Sigmoid colon (tissue), 3 donors: ENCODE measurements around the gene NEBL.

Experiments used
- POLR2A ChIP-seq, 2 donors: fragments of 450-650 bp; IDR thresholded peaks; one replicate each; pipeline ENCODE4 v1.6.1; 2016; ENCODE audit warnings: antibody characterized with exemption in 2 of 2, mild to moderate bottlenecking in 2 of 2, moderate library complexity in 2 of 2
- TF ChIP-seq, protein P1 (sequence below), 4 experiments: fragments of 450-650 bp in 3 of 4; fragments of 200-600 bp in 1 of 4; IDR thresholded peaks; one replicate each; pipeline ENCODE4 v1.5.1; 2016 to 2019; ENCODE audit warnings: antibody characterized with exemption in 4 of 4, mild to moderate bottlenecking in 3 of 4, moderate library complexity in 2 of 4

DNA sequence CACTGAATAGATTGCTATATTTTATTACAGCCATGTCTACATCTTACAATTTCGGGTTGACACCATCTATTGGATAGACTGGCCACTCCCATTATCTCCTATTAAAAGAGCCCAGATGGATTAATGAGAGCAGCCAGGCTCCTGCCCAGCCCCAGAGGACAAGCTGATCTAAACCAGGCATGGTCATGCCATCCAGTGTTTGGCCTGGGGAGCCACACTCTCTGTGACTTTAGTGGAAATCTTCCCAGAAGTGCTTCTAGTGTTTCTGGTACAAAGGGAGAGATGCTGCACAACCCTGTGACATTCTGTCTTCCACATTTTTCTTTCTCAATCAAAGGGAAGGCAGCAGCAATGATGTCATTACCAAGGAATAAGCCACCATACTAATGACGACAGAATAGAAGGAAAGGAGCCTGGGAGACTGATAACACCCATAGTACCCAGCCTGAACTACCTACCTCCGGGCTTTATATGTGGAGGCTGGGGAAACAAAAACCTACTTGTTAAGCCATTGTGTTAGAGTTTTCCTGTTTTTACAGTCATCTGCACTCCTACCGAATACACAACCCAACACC lies 5.0 kb downstream of the NEBL start:
- no peak for TF ChIP-seq POLR2A (IDR thresholded peaks at IDR 0.05)
- TF ChIP-seq, protein P1, sequence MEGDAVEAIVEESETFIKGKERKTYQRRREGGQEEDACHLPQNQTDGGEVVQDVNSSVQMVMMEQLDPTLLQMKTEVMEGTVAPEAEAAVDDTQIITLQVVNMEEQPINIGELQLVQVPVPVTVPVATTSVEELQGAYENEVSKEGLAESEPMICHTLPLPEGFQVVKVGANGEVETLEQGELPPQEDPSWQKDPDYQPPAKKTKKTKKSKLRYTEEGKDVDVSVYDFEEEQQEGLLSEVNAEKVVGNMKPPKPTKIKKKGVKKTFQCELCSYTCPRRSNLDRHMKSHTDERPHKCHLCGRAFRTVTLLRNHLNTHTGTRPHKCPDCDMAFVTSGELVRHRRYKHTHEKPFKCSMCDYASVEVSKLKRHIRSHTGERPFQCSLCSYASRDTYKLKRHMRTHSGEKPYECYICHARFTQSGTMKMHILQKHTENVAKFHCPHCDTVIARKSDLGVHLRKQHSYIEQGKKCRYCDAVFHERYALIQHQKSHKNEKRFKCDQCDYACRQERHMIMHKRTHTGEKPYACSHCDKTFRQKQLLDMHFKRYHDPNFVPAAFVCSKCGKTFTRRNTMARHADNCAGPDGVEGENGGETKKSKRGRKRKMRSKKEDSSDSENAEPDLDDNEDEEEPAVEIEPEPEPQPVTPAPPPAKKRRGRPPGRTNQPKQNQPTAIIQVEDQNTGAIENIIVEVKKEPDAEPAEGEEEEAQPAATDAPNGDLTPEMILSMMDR (IDR thresholded peaks at IDR 0.05) = no peak
